Skeletal muscle tissue (tissue), 4 donors: ENCODE measurements around the gene C17orf107. TPM values are rescaled to one million over a fixed set of nuclear protein-coding genes. Genes with fewer than 3 reads are reported as not detected.
"Not testable (repeated sequence)": the region's sequence is repeated elsewhere in the genome, so short reads cannot be mapped to it uniquely, and the experiment has no call there.

ENCODE experiments used
- H3K27ac ChIP-seq: one replicate; pipeline ENCODE4 v1.7.0; 2013; ENCODE audit warnings: mild to moderate bottlenecking, low read depth, low read length, inconsistent platforms
- H3K27me3 ChIP-seq, 3 donors: one replicate each; pipeline ENCODE4 v1.7.0; 2013; ENCODE audit warnings: low read length in 3 of 3; ENCODE audit not compliant: control insufficient read depth in 3 of 3, insufficient read depth in 3 of 3
- H3K36me3 ChIP-seq, 3 donors: one replicate each; pipeline ENCODE4 v1.7.0; 2013; ENCODE audit warnings: low read length in 3 of 3; ENCODE audit not compliant: control insufficient read depth in 3 of 3, insufficient read depth in 3 of 3
- H3K4me1 ChIP-seq, 3 donors: one replicate each; pipeline ENCODE4 v1.7.0; 2013; ENCODE audit warnings: low read length in 3 of 3, mild to moderate bottlenecking in 3 of 3; ENCODE audit not compliant: control insufficient read depth in 3 of 3, insufficient read depth in 3 of 3
- H3K4me3 ChIP-seq, 3 donors: one replicate each; pipeline ENCODE4 v1.7.0; 2013; ENCODE audit warnings: low read length in 3 of 3
- H3K9ac ChIP-seq, 3 donors: one replicate each; pipeline ENCODE4 v1.7.0; 2013; ENCODE audit warnings: low read length in 3 of 3, mild to moderate bottlenecking in 3 of 3, moderate library complexity in 2 of 3, low read depth in 1 of 3
- H3K9me3 ChIP-seq, 3 donors: one replicate each; pipeline ENCODE4 v1.7.0; 2013; ENCODE audit warnings: low read length in 3 of 3; ENCODE audit not compliant: control insufficient read depth in 3 of 3
- total RNA-seq: library from RNA; depleted of rRNA; stranded (reverse); fragments of >200 nt; gene quantifications from one replicate; pipeline ENCODE4 v1.2.3, GENCODE V29; 2014
- donor health status: Osteomylitis.

C17orf107 gene
- total RNA-seq = 2.6 TPM

GRCh38 chr17:4899341-4900230 is at the start of gene C17orf107:
C17orf107 (plus strand) TSS chr17:4899536; CDS start chr17:4899763, 227 bp downstream.
- Histone ChIP-seq H3K36me3 (peaks cover 22 to 26% (median 22%) of the 10 kb centered on the region in 3 donors), H3K4me3 (peak within 1 kb of the TSS; percentile 65 to 71 (median 67)), H3K27ac (no peak within 1 kb of the TSS), H3K4me1 (peaks cover 21 to 29% (median 23%) of the 10 kb centered on the region in 3 donors), H3K9ac (peak within 1 kb of the TSS; percentile 33 to 51 (median 38)), H3K27me3 (peaks cover 0 to 21% (median 12%) of the 10 kb centered on the region in 3 donors), H3K9me3 (no peaks in the 10 kb centered on the region)

- Histone ChIP-seq H3K27me3 (no peaks in the 10 kb centered on the region), H3K4me3 (no peak overlapping the region), H3K27ac (no peak overlapping the region), H3K9me3 (no peaks in the 10 kb centered on the region), H3K36me3 (peaks cover 0 to 5% (median 2%) of the 10 kb centered on the region in 3 donors), H3K9ac (no peak overlapping the region), H3K4me1 (peaks cover 4 to 6% (median 4%) of the 10 kb centered on the region in 3 donors)
These were observed 49.1 kb upstream of the C17orf107 start for GRCh38 chr17:4850246-4850645.

GRCh38 chr17:4851084-4851483 is 48.3 kb upstream of the C17orf107 start:
- Histone ChIP-seq H3K9ac (no peak overlapping the region), H3K36me3 (peaks cover 0 to 5% (median 2%) of the 10 kb centered on the region in 3 donors), H3K4me1 (peaks cover 1 to 4% (median 4%) of the 10 kb centered on the region in 3 donors), H3K27ac (no peak overlapping the region), H3K4me3 (no peak overlapping the region), H3K9me3 (no peaks in the 10 kb centered on the region), H3K27me3 (no peaks in the 10 kb centered on the region)

- Histone ChIP-seq H3K9ac (no peak overlapping the region), H3K4me1 (peaks cover 6 to 17% (median 10%) of the 10 kb centered on the region in 3 donors), H3K9me3 (no peaks in the 10 kb centered on the region), H3K4me3 (no peak overlapping the region), H3K36me3 (peaks cover 0 to 5% (median 2%) of the 10 kb centered on the region in 3 donors), H3K27ac (no peak overlapping the region), H3K27me3 (no peaks in the 10 kb centered on the region)
These were observed 46.6 kb upstream of the C17orf107 start for GRCh38 chr17:4852567-4853207.

GRCh38 chr17:4853208-4853671 is 46.1 kb upstream of the C17orf107 start:
- no peak overlapping the region for H3K4me3 ChIP-seq
- H3K9me3 ChIP-seq = no peaks in the 10 kb centered on the region
- H3K36me3 ChIP-seq = peaks cover 0 to 5% (median 2%) of the 10 kb centered on the region in 3 donors
- peaks cover 10 to 21% (median 11%) of the 10 kb centered on the region in 3 donors for H3K4me1 ChIP-seq
- H3K9ac ChIP-seq = no peak overlapping the region
- H3K27ac ChIP-seq = no peak overlapping the region
- H3K27me3 ChIP-seq = no peaks in the 10 kb centered on the region

- no peaks in the 10 kb centered on the region for H3K27me3 ChIP-seq
- no peaks in the 10 kb centered on the region for H3K9me3 ChIP-seq
- no peak overlapping the region for H3K9ac ChIP-seq
- no peak overlapping the region for H3K27ac ChIP-seq
- peaks cover 16 to 26% (median 17%) of the 10 kb centered on the region in 3 donors for H3K4me1 ChIP-seq
- peaks cover 0 to 4% (median 2%) of the 10 kb centered on the region in 3 donors for H3K36me3 ChIP-seq
- H3K4me3 ChIP-seq = no peak overlapping the region
These were observed 45.1 kb upstream of the C17orf107 start for GRCh38 chr17:4854111-4854681.

- H3K4me1 ChIP-seq = peaks cover 12 to 34% (median 16%) of the 10 kb centered on the region in 3 donors
- no peaks in the 10 kb centered on the region for H3K9me3 ChIP-seq
- peaks cover 0 to 7% (median 2%) of the 10 kb centered on the region in 3 donors for H3K36me3 ChIP-seq
- H3K4me3 ChIP-seq = no peak overlapping the region
- no peak overlapping the region for H3K9ac ChIP-seq
- H3K27ac ChIP-seq = no peak overlapping the region
- no peaks in the 10 kb centered on the region for H3K27me3 ChIP-seq
These were observed 42.9 kb upstream of the C17orf107 start for GRCh38 chr17:4856271-4856936.

GRCh38 chr17:4856937-4857314 is 42.4 kb upstream of the C17orf107 start:
- no peak overlapping the region for H3K27ac ChIP-seq
- H3K36me3 ChIP-seq = peaks cover 0 to 7% (median 2%) of the 10 kb centered on the region in 3 donors
- no peaks in the 10 kb centered on the region for H3K27me3 ChIP-seq
- peak overlapping the region in 1 of 3 donors; percentile 45 for H3K4me3 ChIP-seq
- no peak overlapping the region for H3K9ac ChIP-seq
- no peaks in the 10 kb centered on the region for H3K9me3 ChIP-seq
- peaks cover 12 to 34% (median 16%) of the 10 kb centered on the region in 3 donors for H3K4me1 ChIP-seq

- Histone ChIP-seq H3K4me1 (peaks cover 12 to 32% (median 16%) of the 10 kb centered on the region in 3 donors), H3K4me3 (peak overlapping the region in 1 of 3 donors; percentile 45), H3K27ac (peak overlapping the region; percentile 28)
- H3K9ac ChIP-seq, H3K9me3 ChIP-seq, H3K36me3 ChIP-seq, H3K27me3 ChIP-seq: not testable (repeated sequence)
These were observed 42.0 kb upstream of the C17orf107 start for GRCh38 chr17:4857347-4857746.
